ENCODE results near the gene PCSK6.
A peak's percentile ranks its signal among the peaks of the same experiment; 100 is the strongest.

Gene PCSK6

GRCh38 chr15:101266034-101266433 lies 223.5 kb downstream of the PCSK6 start:
- no peak for DNase-seq

GRCh38 chr15:101264911-101265641 lies 224.4 kb downstream of the PCSK6 start:
- DNase-seq, result no peak

GRCh38 chr15:101264011-101264410 lies 225.5 kb downstream of the PCSK6 start:
- DNase-seq, result no peak

- no peak for DNase-seq
These were observed 227.0 kb downstream of the PCSK6 start for GRCh38 chr15:101262551-101262950.

- DNase-seq, result peak; percentile 28
These were observed 231.0 kb downstream of the PCSK6 start for GRCh38 chr15:101258238-101259144.

- no peak for DNase-seq
These were observed 232.8 kb downstream of the PCSK6 start for GRCh38 chr15:101256757-101257156.

- no peak for DNase-seq
These were observed 233.8 kb downstream of the PCSK6 start for GRCh38 chr15:101255615-101256241.

- no peak for DNase-seq
These were observed 234.5 kb downstream of the PCSK6 start for GRCh38 chr15:101255051-101255395.

- no peak for DNase-seq
These were observed 235.1 kb downstream of the PCSK6 start for GRCh38 chr15:101254157-101255050.

All from effector CD8-positive, alpha-beta T cell (primary cell).